ENCODE measurements around the gene ADSL.

The ADSL gene

DNA sequence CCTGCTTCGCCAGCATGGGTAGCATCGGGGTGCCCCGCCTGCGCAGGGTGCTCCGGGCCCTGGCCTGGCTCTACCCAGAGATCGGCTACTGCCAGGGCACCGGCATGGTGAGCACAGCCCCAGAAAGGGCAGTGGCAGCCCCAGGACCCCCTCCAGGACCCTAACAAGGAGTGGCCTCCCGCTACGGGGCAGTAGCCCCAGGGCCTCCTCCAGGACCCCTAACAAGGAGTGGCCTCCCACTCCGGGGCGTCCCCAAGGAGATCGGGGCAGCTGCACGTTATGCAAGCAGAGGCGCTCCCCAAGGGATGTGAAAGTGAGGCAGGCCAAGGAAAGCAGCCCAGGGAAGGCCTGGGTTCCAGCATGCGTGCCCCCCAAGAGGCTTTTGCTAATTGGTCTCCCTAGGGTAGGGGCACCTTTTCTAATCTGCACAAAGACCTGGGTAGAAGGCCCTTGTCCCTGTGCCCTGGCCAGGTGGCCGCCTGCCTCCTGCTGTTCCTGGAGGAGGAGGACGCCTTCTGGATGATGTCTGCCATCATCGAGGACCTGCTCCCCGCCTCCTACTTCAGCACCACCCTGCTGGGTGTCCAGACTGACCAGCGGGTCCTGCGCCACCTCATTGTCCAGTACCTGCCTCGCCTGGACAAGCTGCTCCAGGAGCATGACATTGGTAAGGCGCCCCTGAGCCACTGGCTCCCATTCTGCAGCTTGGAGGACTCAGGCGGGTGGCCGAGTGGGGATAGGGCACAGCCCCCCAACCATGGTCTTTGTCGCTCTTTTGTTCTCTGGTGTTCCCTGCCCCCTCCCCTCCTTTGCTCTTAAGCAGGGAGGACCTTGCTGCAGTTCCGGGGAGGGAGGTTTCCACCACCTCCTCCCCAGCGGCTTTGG, 59.1 kb downstream of the ADSL start:
- no peak for DNase-seq (ENCODE audit: low read depth)

- DNase-seq (ENCODE audit: low read depth), result no peak
These were observed 60.0 kb downstream of the ADSL start for GRCh38 chr22:40406063-40406890.

DNA sequence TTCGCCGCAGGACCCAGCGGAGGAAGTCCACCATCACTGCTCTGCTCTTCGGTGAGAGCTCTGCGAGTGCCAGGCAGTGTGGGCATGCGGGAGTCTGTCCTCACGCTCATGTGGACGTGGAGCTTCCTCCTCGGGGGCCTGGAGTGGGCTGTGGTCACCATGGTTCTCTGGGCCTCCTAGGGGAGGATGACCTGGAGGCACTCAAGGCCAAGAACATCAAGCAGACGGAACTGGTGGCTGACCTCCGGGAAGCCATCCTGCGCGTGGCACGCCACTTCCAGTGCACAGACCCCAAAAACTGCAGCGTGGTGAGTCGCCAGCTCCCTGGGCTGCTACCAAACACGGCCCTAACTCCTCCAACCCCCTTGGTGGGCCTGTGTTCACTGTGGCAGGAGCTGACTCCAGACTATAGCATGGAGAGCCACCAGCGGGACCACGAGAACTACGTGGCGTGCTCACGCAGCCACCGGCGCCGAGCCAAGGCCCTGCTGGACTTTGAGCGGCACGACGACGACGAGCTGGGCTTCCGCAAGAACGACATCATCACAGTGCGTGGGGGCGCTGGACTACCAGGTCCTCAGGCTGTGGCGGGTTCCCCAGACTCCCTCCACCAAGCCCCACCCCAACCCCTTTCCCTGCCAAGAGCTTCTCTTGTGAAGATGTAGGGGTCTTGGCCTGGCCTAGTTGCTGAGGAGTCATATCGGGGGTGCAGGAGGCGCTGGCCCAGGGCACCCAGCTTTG, 60.9 kb downstream of the ADSL start:
- no peak for DNase-seq (ENCODE audit: low read depth)

GRCh38 chr22:40407831-40408717, 61.8 kb downstream of the ADSL start:
- no peak for DNase-seq (ENCODE audit: low read depth)

DNA sequence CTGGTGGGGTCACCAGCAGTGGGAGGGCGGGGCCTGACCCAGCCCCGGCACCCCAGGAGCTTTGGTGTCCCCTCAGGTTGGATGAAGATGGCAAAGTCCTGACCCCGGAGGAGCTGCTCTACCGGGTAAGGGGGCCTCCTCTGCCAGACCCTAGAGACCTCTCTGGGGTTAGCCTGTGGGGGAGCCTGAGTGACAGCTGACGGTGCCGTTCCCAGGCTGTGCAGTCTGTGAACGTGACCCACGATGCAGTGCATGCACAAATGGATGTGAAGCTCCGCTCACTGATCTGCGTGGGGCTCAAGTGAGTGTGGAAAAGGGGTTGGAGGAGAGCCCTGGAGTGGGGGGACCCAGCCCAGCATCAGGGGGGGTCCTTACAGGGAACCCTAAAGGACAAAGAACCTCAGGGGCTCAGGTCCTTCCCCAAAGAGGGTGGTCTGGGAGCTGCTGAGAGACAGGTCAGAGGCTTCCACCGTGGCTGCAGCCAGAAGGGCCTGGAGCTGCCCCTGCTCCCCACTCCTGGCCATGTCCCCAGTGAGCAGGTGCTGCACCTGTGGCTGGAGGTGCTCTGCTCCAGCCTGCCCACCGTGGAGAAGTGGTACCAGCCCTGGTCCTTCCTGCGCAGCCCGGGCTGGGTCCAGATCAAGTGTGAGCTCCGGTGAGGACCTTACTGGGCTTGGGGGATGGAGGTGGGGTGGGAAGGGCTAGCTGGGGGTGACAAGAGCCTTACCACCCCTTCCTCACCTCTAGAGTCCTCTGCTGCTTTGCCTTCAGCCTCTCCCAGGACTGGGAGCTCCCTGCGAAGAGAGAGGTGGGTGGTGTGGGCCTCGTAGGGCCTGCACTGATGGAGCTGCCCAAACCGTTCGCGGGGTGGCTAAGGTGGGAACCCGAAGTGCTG, 62.7 kb downstream of the ADSL start:
- no peak for DNase-seq (ENCODE audit: low read depth)

GRCh38 chr22:40409613-40410113, 63.4 kb downstream of the ADSL start:
- no peak for DNase-seq (ENCODE audit: low read depth)

GRCh38 chr22:40410272-40410671, 64.0 kb downstream of the ADSL start:
- DNase-seq (ENCODE audit: low read depth), result no peak

DNA sequence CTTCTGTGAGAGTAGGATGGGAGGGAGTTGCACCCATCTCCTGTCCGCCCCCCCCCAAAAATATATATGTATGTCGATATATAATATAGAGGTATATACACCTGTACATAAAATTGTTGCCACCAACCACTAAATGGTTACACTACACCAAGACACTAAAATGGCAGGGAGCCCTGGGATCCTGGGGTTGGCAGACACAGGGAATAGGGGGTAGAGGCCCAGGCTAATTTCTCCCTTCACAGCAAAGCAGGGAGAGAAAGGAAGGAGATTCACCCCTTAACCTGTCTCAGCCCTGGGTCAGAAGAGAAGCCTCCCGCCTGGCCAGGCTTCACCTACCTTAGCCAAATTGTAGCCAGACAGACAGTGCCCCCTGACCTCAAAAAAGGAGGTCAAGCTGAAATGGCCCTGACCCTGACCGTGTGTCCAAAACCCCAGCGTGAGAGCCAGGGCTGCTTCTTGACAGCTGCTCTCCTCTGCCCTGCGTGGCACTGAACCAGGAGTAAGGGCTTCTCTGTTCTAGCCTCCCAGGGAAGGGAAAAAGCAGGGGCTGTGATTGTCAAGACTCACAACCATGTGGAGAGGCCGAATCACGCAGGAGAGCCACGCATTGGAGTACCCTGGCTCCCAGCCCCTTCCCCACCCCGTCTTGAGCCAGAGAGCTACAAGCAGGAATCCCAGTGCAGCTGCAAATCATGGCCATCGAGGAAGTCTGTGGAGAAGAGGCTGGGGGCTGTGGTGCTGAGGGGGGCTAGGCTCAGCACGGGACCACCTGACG, 64.6 kb downstream of the ADSL start:
- no peak for DNase-seq (ENCODE audit: low read depth)

DNA sequence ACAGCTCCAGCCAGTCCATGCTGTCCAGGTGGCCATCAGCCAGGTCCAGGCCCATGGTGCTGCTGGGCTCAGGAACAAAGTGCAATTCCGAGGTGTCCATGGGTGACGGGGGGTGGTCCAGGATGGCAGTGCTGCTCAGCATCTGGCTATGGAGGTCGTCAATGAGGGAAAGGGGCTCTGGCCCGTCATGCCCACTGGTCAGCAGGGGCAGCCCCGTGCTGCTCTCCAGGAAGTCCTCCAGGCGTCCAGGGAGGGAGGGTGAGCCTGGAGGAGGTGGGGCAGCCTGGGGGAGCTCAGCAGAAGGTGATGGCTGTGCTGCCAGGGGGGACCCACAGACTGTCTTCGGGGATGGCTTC, 65.2 kb downstream of the ADSL start:
- DNase-seq (ENCODE audit: low read depth), result no peak

- DNase-seq (ENCODE audit: low read depth), result no peak
These were observed 66.1 kb downstream of the ADSL start for GRCh38 chr22:40412441-40412840.

DNA sequence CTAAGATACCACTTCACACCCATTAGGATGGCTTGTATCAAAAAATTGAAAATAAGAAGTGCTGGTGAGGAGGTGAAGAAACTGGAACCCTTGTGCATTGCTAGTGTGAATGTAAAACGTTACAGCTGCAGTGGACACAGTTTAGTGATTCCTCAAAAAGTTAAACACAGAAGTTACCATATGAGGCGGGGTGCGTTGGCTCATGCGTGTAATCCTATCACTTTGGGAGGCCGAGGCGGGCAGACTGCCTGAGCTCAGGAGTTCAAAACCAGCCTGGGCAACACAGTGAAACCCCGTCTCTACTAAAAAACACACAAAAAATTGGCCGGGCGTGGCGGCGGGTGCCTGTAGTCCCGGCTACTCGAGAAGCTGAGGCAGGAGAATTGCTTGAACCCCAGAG, 67.6 kb downstream of the ADSL start:
- DNase-seq (ENCODE audit: low read depth), result no peak

GRCh38 chr22:40414311-40414710, 68.0 kb downstream of the ADSL start:
- no peak for DNase-seq (ENCODE audit: low read depth)

DNA sequence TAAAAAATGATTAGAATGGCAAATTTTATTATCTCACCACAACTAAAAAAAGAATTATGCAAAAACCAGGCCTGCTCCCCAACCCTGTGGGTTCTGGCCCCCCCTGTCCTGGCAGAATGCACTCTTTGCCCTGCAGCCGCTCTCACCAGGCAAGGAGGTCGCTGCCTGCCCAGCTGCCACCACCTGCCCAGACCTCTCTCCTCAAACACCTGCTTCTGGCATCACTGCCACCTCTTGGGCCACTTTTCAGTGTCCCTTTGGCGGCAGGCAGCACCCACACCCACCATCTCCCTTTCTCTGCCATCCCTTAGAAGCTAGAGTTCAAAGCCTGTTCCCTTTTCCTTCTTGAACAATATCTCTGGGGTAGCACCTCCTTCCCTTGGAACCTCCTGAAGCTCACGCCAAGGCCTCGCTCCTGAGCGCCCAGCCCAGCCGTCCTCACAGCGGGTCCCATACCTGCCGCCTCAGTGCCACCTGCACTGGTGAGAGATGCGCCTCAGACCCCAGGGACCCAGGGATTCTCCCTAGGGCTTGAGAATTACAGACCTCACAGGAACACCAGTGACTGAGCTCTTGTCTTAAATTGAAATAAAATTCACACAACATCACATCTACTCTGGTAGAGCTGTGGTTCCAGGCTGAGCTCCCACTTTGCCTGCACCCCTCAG, 68.7 kb downstream of the ADSL start:
- no peak for DNase-seq (ENCODE audit: low read depth)

DNA sequence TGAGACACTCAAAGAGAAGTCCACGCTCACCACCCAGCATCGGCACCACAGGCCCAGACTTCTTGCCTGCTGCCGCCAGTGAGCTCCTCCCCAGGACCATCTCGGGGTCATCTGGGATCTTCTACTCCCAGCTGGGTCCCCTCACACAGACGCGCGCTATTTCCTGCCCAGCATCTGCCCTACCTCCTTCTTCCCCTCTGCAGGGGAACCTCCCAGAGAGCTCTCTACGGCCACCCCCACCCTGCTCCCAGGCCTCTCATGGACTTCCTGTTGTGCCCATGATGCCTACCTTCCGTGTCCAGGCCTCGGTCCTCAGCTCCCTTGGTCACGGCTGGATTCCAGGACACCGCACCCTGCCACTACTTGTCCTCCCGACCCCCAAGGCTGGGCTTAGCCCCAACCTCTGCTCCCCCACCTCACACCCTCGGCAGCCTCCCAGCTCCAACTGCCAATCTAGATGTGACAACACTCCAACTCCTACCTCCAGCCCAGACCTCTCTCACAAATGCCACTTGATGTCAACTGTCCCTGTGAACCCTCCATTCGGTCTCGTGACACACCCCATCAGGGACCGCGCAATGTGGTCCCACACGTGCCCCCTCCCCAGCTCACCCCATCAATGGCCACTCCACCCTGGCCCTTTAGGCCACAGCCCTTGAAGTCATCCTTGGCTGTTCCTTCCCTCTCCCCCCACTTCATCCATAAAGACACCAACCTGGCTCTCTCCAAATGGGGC, 69.4 kb downstream of the ADSL start:
- no peak for DNase-seq (ENCODE audit: low read depth)

DNA sequence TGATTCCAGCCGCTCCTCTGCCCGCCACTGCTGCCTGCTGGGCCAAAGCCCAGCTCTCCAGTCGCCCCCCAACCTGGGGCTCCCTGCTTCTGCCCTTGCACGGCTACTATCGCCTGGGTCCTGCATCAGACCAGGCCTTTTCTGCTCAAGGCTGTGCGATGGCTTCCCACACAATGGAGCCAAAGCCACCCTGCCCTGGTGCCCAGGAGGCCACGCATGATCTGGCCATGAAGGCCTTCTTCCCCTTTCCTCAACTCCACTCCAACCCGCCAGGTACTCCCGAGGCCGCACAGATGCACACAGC, 69.9 kb downstream of the ADSL start:
- no peak for DNase-seq (ENCODE audit: low read depth)

DNA sequence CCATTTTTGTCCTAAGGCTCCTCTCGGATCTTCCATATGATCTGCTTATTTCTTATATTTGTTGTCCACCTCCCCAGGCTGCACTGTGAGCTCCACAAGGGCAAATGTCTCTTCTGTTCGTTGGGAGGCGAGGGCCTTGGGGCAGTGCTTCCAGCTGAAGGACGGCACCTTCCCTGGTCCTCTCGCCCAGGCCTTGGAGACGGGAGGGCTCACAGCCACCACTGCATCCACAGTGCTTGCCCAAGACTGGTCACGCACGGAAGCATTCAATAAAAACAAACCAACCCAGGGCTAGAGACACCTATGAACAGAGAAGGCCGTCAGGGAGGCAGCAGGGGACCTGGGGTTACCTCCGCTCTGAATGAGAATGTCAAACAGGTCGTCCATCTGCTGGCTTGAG, 70.3 kb downstream of the ADSL start:
- no peak for DNase-seq (ENCODE audit: low read depth)

GRCh38 chr22:40417041-40417440, 70.7 kb downstream of the ADSL start:
- DNase-seq (ENCODE audit: low read depth), result no peak

DNA sequence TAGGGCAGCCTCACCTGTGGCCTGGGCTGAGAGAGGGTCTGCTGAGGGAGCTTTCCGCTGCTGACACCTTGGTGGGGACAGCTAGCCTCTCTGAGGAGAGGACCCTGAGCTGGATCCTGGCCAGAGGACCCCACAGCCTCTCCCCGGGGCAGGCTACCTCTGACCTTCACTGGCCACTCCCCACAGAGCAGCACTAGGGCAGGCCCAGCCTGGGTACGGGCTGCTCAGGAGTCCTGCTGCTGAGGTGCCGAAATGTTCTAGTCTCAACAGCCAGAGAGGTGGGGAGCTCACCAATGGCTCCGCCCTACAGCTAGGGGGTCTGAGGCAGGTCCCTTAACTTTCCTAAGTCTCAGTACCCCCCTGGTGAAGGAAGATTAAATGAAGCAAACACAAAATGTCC, 71.6 kb downstream of the ADSL start:
- no peak for DNase-seq (ENCODE audit: low read depth)
